Glomerular visceral epithelial cell (primary cell): ENCODE measurements around the gene TCF3.

Source experiments
- DNase-seq: peaks from one replicate; pipeline ENCODE4 v3.0.0-alpha.2; 2016; ENCODE audit errors: extremely low spot score

The TCF3 gene

GRCh38 chr19:1560286-1560882 lies 92.0 kb downstream of the TCF3 start:
- no peak for DNase-seq
